Activated B cell treated with CpG ODN at 0.5 μM for 24 hours (primary cell): ENCODE data around the gene MED13L. TPM values are rescaled to one million over a fixed set of nuclear protein-coding genes. Genes with fewer than 3 reads are reported as not detected.

Source experiments
- ATAC-seq: fragments of 200-7000 bp; cut with Tn5 transposase; one replicate; pipeline ENCODE4 v1.10.0; 2021; ENCODE audit warnings: low read depth, mild to moderate bottlenecking, moderate library complexity
- CTCF ChIA-PET: fragments of 350-600 bp; sonication (Branson Sonifier 250); formaldehyde crosslinking; loops from one replicate; lab custom pipeline; 2021; ENCODE audit warnings: antibody characterized with exemption; lab: Charles Lee
- POLR2A ChIA-PET: fragments of 350-600 bp; sonication (Branson Sonifier 250); formaldehyde crosslinking; loops from one replicate; lab custom pipeline; 2021; ENCODE audit warnings: antibody characterized with exemption; lab: Charles Lee
- DNase-seq: peaks from one replicate; pipeline ENCODE4 v3.0.0; 2022
- H3K27ac Mint-ChIP-seq: one replicate; pipeline ENCODE4 v1.8.0; 2020; ENCODE audit warnings: mixed read lengths
- H3K27me3 Mint-ChIP-seq: one replicate; pipeline ENCODE4 v1.8.0; 2021; ENCODE audit warnings: mixed read lengths
- H3K36me3 Mint-ChIP-seq: one replicate; pipeline ENCODE4 v1.8.0; 2021; ENCODE audit warnings: low read depth, mixed read lengths
- H3K4me1 Mint-ChIP-seq: one replicate; pipeline ENCODE4 v1.8.0; 2021; ENCODE audit warnings: mixed read lengths
- H3K4me3 Mint-ChIP-seq: one replicate; pipeline ENCODE4 v1.8.0; 2020; ENCODE audit warnings: mild to moderate bottlenecking, mixed read lengths
- H3K9me3 Mint-ChIP-seq: one replicate; pipeline ENCODE4 v1.8.0; 2020; ENCODE audit warnings: mixed read lengths
- CTCF ChIP-seq: fragments of 200-600 bp; IDR thresholded peaks from one replicate; pipeline ENCODE4 v1.8.0; 2022; ENCODE audit warnings: antibody characterized with exemption, mild to moderate bottlenecking
- intact Hi-C: fragments of 100-400 bp; cut with micrococcal nuclease; formaldehyde crosslinking; loops from one replicate; pipeline ENCODE4 v1.15.1; 2024
- total RNA-seq: library from RNA; stranded (reverse); gene quantifications from 2 replicates; pipeline ENCODE4 v1.2.3, GENCODE V29; 2022

Gene MED13L
- total RNA-seq, 1 donor from 2014 or later, result 183 TPM

GRCh38 chr12:115950959-115951358 is 326.5 kb downstream of the MED13L start:
- Mint-ChIP-seq H3K27me3 (no peaks in the 10 kb centered on the region), H3K36me3 (peaks cover 8% of the 10 kb centered on the region), H3K4me3 (no peak overlapping the region), H3K27ac (no peak overlapping the region), H3K9me3 (no peaks in the 10 kb centered on the region), H3K4me1 (no peaks in the 10 kb centered on the region)
- intact Hi-C loops, result no loop called here
- DNase-seq, result no peak
- no peak for ATAC-seq
- ChIA-PET CTCF (no interaction called here), POLR2A (no interaction called here)
- TF ChIP-seq CTCF, result no peak

- TF ChIP-seq CTCF, result no peak
- ChIA-PET CTCF (no interaction called here), POLR2A (no interaction called here)
- Mint-ChIP-seq H3K27me3 (no peaks in the 10 kb centered on the region), H3K36me3 (peaks cover 8% of the 10 kb centered on the region), H3K9me3 (no peaks in the 10 kb centered on the region), H3K4me1 (no peaks in the 10 kb centered on the region), H3K4me3 (no peak overlapping the region), H3K27ac (no peak overlapping the region)
- ATAC-seq (no peak), DNase-seq (no peak)
- intact Hi-C loops, result no loop called here
Observed at GRCh38 chr12:115949675-115950074, 327.8 kb downstream of the MED13L start.

GRCh38 chr12:115947696-115948062 is 329.8 kb downstream of the MED13L start:
- TF ChIP-seq CTCF, result no peak
- DNase-seq (no peak), ATAC-seq (no peak)
- CTCF ChIA-PET, result no interaction called here
- Mint-ChIP-seq H3K36me3 (peaks cover 6% of the 10 kb centered on the region), H3K27ac (no peak overlapping the region), H3K4me3 (no peak overlapping the region), H3K27me3 (no peaks in the 10 kb centered on the region), H3K4me1 (no peaks in the 10 kb centered on the region), H3K9me3 (no peaks in the 10 kb centered on the region)
- POLR2A ChIA-PET, result no interaction called here
- intact Hi-C loops, result no loop called here

GRCh38 chr12:115946867-115947695 is 330.4 kb downstream of the MED13L start:
- DNase-seq (no peak), ATAC-seq (no peak)
- Mint-ChIP-seq H3K27ac (no peak overlapping the region), H3K27me3 (no peaks in the 10 kb centered on the region), H3K4me1 (no peaks in the 10 kb centered on the region), H3K4me3 (no peak overlapping the region), H3K9me3 (no peaks in the 10 kb centered on the region), H3K36me3 (peaks cover 6% of the 10 kb centered on the region)
- TF ChIP-seq CTCF, result no peak
- intact Hi-C loops, result no loop called here
- ChIA-PET POLR2A (no interaction called here), CTCF (no interaction called here)

DNA sequence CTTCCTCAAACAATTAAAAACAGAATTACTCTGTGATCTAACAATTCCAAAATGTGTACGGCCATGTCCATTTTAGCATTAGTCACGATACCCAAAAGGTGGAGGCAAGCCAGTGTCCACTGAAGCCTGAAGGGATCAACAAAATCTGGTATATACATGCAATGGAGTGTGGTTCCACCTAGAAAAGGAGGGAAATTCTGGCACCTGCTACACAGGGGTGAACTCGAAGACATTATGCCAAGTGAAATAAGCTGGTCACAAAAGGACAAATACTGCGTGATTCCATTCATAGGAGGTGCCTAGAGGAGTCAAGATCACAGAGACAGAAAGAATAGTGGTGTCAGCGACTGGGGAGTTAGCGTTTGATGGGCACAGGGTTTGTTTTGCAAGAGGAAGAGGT is 331.4 kb downstream of the MED13L start:
- POLR2A ChIA-PET, result no interaction called here
- no peak for TF ChIP-seq CTCF
- no peak for DNase-seq
- Mint-ChIP-seq H3K4me1 (no peaks in the 10 kb centered on the region), H3K27me3 (no peaks in the 10 kb centered on the region), H3K27ac (no peak overlapping the region), H3K4me3 (no peak overlapping the region), H3K36me3 (peaks cover 6% of the 10 kb centered on the region), H3K9me3 (no peaks in the 10 kb centered on the region)
- intact Hi-C loops, result no loop called here
- CTCF ChIA-PET, result no interaction called here
- no peak for ATAC-seq
